Esophagus muscularis mucosa (tissue), 3 donors: ENCODE measurements around the gene PTPN4.

Experiments used
- EP300 ChIP-seq: sonication (generic); formaldehyde crosslinking; IDR thresholded peaks from one replicate; pipeline ENCODE4 v1.6.1; 2017; ENCODE audit warnings: antibody characterized with exemption
- TF ChIP-seq, protein P1 (sequence below), 3 experiments: fragments of 200-600 bp in 2 of 3; fragments of 450-650 bp in 1 of 3; sonication (generic) in 2 of 3; IDR thresholded peaks; one replicate each; pipeline ENCODE4 v1.5.1; 2017 to 2019; ENCODE audit warnings: antibody characterized with exemption in 3 of 3, mild to moderate bottlenecking in 2 of 3, moderate library complexity in 1 of 3

DNA sequence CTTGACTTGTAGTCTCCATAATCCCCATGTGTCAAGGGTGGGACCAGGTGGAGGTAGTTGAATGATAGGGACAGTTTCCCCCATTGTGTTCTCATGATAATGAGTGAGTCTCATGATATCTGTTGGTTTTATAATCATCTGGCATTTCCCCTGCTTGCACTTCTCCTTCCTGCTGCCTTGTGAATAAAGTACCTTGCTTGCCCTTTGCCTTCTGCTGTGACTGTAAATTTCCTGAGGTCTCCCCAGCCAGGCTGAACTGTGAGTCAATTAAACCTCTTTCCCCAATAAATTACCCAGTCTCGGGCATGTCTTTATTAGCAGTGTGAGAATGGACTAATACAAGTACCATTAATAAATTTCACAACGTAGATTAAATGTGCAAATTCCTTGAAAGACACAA, 150.8 kb downstream of the PTPN4 start:
- TF ChIP-seq, protein P1, sequence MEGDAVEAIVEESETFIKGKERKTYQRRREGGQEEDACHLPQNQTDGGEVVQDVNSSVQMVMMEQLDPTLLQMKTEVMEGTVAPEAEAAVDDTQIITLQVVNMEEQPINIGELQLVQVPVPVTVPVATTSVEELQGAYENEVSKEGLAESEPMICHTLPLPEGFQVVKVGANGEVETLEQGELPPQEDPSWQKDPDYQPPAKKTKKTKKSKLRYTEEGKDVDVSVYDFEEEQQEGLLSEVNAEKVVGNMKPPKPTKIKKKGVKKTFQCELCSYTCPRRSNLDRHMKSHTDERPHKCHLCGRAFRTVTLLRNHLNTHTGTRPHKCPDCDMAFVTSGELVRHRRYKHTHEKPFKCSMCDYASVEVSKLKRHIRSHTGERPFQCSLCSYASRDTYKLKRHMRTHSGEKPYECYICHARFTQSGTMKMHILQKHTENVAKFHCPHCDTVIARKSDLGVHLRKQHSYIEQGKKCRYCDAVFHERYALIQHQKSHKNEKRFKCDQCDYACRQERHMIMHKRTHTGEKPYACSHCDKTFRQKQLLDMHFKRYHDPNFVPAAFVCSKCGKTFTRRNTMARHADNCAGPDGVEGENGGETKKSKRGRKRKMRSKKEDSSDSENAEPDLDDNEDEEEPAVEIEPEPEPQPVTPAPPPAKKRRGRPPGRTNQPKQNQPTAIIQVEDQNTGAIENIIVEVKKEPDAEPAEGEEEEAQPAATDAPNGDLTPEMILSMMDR (IDR thresholded peaks at IDR 0.05): no peak
- TF ChIP-seq EP300: no peak
